GM19467 (cell line): ENCODE data around the gene GDA.

Source experiments
- ATAC-seq: cut with Tn5 transposase; IDR thresholded peaks from one replicate; pipeline ENCODE4 v1.9.1; 2021; ENCODE audit warnings: mild to moderate bottlenecking, moderate library complexity; ENCODE audit not compliant: unreplicated experiment

The GDA gene

DNA sequence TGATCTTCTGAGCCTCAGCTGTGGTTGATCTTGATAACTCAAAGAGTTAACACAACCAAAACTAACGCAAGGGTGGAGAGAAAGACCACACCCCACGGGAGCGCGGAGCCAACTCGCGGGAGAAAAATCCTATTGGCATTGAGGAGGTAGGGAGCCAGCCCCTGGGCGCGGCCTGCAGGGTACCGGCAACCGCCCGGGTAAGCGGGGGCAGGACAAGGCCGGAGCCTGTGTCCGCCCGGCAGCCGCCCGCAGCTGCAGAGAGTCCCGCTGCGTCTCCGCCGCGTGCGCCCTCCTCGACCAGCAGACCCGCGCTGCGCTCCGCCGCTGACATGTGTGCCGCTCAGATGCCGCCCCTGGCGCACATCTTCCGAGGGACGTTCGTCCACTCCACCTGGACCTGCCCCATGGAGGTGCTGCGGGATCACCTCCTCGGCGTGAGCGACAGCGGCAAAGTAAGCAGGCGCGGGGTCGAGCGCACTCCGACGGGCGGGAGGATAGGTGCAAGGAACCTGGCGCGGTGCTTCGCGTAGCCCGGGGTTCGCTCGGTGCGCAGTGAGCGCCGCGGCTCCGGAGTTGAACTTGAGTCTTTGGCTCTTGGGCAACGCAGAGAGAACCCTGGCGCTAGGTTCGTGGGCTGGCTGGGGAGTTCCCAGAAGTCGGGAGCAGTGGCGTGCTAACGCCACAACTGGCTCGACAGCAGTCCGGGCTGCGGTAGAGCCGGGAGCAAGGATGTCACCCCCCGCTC lies at the start of gene GDA:
GDA (plus strand) TSS at position 210 of the 745 bp plus-strand sequence; CDS start at position 330, 120 bp downstream.
- no peak for ATAC-seq

DNA sequence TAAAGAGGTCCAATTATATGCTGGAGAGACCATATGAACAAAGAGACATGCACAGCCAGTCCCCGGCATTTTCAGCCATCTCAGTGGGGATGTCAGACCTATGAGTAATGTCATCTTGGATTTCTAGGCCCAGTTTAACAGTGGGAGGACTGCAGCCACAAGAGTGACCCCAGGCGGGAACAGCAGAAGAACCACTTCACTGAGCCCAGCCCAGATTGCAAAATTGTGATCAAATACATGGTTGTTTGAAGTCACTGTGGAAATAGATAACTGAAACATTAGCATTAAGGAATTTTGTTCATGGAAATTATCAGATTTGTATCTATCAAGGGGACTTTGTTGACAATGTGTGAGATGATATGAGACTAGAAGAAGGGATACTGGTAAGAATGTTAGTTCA lies 46.7 kb upstream of the GDA start:
- no peak for ATAC-seq

DNA sequence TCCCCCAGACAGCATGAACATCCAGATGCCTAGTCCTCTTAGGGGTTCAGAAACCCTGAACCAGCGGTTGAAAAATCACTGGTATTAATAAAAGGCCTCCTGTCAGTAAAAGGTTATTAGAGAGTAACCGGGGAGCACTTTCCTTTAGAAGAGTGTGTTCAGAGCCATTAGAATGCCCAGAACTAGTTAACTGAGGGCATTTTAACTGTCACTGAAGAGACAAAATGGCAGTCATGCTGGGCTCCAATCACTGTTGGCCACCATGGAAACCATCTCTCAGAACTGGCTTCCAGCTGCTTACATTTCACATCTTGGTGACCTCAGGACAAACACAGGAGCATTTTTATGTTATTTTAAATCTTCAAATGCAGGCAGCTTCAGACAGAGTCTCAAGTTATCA lies 36.2 kb upstream of the GDA start:
- no peak for ATAC-seq

DNA sequence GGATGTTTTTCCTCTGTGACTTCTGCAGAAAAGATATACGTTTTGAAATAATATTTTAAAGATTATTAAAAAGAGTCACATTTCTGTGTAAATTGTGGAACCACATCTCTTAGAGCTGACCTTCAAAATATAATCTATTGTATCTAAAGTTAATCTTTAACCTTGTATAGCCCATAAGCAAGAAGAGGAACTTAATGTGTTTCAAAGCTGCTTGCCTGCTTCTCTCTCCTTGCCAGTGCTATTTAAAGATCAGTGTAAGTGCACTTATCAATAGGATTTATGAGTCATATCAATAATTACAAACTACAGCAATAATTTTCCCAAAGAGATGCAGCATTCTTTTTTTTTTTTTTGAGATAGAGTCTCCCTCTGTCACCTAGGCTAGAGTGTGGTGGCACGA lies 29.4 kb upstream of the GDA start:
- ATAC-seq = no peak

DNA sequence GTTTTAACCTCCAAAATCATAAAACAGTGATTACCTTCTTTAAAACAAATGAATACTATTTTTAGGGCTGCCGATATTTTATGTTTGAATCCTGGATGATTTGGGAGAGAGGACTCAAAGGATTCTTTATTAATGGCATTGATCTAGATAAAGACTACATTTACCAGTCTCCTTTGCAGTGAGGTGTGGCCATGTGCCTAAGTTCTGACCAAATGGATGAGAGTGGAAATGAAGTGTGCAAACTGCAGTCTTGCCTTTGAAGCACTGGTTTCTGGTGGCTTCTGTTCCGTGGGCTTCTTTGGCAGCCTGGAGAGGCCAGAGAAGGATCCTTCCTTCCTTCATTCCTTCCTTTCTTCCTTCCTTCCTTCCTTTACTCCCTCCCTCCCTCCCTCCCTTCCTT lies 24.3 kb upstream of the GDA start:
- ATAC-seq = no peak

DNA sequence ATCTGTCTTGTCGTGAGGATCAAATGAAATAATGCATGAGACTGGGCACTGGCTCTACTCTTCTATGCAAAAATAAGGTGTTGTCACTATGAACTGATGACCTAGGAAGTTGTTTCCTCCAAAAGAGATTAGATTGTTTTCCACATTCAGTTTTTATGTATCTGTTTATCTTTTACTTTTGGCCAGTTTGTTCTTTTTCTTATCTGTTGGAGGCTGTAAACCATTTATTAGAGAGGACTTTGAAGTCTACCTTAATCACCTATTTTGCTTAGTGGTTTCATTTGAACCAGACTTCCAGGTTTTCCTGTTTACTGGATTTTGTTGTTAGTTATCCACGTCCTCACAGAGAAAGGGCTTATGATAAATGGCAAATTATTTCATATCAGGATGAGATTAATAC lies 21.5 kb upstream of the GDA start:
- no peak for ATAC-seq

DNA sequence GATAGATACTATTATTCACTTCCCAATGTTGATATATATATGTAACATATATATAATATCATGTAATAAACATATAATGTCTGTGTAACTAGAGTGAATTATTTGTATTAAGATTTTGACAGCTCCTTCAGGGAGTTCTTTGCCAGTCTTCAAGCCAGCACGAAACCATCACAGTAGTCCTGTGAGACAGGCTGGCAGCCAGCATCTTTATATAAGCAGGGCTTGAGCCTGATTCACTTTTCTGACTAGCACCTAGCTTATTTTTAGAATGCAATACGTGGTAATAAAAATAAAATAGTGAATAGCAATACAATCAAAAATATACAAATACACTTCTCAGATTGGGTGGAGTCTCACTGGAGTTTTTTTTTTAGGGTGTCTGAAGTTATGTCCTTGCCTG lies 20.7 kb upstream of the GDA start:
- no peak for ATAC-seq

DNA sequence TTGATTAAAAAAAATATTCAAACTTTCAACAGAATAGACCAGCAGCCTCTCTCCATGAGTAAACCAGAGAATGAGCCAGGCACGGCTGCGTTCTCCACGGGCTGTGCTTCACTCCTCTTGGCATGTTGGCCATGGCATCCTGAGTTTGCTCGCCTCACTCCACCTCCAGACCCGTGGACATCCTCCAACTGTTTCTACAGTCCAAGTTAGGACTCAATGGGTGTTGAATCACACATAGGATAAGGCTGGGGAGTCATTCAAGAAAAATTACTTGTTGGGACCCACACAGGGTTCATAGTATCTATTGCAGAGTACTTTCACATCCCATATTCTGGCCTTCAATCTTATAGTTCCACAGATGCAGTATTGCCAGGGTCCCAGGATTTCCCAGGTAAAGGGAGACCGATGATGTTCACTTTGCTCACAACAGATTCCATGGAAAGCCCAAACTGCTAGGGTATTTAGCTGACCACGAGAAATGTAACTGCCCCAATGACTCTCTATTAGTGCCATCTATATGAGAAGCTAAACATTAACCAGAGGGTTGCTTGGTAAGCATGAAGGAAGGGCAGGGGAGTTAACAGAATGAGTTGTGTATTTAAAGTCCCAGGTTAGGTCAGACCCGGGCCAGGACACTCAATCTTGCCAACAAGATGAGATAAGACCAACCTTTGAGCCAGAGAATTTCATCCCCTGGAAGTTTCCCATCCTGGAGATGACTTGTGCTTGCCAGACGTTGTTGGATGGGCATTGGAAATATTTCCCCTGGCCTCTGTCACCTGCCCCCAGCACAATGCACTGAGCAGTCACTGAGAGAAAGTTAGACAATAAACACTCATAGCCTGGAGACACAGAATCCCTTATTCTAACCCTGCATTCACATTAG lies 19.7 kb upstream of the GDA start:
- no peak for ATAC-seq

DNA sequence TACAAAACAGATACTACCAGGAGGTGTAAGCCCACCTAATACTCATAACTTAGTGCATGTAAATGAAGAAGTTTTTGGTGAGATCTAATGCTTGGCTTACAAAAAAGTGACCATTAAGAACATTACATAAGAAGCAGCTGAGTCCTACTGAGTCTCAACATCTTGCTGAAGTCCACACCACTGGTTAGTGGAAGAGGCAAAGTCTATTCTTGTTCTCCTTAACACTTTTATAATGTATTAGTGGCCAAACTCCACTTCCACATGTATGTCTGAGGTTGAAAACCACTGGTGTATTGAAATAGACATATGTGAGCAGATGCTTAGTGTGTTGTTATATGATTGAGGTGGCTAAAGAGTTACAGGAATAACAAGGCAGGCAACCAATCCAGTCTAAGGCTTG lies 18.9 kb upstream of the GDA start:
- ATAC-seq = no peak

DNA sequence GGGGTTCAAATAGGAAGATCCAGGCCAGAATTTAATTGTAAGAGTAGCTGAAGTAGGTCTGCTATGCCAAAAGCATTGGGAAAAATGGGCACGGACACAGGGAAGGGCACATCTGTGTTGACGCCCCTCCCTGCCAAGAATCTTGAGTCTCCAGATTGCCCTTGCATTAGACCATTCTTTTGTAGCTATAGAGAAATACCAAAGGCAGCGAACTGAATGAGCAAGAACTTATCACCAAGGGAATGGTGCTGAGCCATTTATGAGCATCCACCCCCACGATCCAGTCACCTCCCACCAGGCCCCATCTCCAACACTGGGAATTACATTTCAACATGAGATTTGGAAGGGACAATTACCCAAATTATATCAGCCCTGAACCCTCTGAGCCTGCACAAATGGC lies 18.0 kb upstream of the GDA start:
- ATAC-seq = no peak

DNA sequence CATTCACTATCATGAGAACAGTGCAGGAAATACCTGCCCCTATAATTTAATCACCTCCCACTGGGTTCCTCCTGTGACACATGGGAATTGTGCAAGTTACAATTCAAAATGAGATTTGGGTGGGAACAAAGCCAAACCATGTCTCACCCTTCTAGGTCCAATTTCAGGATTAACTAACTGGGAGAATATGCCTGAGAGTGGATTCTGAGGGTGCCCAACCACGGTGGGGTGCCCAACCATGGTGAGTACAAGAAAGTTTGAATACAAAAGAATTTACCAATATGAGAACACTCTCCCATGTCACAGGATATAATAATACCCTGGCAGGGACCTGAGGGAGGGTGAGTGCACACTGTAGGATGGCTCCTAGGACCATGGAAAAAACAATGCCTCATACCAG lies 17.2 kb upstream of the GDA start:
- no peak for ATAC-seq

DNA sequence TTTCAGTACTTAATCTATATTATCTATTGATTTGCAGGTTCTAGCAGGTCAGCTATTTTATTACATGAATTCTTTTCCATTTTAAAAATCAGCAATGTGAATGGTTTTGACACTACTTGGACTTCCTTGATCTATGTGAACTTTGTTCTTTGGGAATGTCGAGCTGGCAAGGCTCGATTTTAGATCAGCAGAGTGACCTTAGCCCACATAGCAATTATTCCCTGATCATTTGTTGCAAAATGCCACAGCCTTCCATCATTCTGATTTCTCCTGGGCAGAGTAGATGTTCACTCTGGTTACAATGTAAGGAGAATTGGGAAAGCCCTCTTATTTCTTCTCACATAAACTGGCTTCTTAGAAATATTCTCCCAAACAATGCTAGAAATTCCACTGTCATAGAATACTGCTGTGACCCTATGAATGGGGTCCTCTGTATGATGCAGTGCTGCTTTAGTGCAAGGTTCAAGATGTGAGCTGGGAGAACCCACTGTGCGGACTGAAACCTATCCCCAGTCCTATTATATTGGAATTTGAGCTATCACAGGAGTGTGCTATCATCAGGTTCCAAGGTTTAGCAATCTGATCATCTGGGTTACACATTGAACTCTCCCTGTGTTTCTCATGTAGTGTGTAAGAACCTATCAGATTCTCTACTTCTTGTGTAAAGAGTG lies 15.7 kb upstream of the GDA start:
- ATAC-seq = no peak

DNA sequence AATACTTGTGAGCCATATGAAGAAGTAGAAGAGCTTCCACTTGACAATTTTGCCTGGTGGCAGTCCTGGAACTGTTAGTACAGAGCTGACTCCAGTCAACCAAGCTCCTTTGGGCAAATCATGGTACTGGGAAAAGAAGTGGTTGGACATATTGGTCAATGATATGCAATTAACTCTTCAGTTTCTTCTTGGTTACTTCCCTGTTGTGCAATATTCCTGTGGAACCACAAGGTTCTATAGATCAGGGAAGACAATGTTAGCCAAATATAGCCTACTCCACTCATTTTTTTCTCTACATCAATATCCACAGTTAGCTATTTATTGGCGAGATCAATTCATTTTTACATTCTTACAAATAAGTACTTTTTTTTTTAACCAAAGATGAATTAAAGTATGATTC lies 14.4 kb upstream of the GDA start:
- no peak for ATAC-seq

DNA sequence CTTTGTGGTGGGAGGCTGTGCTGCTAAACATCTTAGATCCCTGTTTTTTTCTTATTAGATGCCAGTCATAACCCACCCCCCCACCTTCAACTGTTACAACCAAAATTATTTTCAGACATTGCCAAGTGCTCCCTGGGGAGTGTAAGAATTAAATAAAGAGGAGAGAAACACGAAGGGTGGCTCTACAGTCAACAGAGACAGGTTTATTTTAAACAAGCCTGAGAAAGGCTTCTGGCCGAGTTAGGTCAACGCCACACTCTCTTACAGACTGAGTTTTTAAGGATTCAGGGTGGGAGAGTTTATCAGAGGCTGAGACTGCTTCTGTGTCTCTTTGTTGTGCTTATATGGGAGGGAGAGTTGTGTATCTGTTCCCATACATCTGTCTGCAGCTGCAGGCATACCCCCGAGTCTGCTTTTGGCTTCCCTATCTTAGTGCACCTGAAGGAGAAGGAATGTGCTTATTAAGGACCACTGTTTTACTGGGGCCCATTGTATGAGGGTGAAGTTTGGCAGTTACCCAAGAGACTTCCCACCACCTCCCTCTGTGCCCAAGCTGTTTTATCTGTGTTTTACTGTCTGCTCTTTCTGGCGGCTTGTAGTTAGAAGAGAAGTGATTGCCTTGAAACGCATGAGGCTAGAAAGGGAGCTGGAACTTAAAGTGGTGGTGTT lies 11.4 kb upstream of the GDA start:
- ATAC-seq = no peak

DNA sequence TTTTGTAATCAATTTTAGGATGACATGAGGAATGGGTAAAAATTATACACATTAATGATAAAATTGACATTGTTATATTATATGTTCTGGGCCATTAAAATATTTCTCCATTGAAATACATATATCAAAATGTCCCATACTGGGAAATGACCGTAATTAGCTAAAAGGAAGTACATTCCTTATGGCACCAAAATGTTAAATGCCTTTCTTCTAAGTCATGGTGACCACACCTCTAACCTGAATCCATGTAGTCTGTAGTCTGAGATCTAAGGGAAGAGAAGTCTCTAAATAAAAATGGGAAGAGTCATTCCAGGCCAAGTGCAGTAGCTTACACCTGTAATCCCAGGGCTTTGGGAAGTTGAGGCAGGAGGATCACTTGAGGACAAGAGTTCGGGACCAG lies 10.0 kb upstream of the GDA start:
- ATAC-seq = no peak

DNA sequence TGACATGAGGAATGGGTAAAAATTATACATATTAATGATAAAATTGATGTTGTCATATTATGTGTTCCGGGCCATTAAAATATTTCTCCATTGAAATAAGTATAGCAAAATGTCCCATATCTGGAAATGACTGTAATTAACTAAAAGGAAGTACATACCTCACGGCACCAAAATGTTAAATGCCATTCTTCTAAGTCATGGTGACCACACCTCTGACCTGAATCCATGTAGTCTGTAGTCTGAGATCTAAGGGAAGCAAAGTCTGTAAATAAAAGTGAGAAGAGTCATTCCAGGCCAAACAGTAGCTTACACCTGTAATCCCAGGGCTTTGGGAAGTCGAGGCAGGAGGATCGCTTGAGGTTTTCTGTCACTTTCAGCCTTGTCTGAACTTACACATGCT lies 8.7 kb upstream of the GDA start:
- no peak for ATAC-seq

DNA sequence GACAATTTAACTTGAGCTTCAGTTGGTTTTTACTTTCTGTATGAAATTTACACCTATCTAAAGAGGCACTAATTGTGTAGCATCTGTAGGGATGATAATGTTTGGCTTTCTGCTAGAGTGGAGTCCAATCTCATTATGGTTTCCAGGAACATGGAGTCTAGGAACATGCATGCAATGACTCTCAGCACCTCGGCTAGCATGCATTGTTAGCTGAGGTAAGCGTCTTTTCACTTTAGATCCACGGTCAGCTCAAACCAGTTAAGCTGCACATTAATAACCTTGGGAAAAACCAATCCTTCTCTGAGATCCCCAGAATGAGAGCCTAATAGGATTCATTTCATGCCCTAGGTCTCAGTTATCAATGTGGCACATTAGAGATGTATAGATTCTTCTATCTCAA lies 7.8 kb upstream of the GDA start:
- ATAC-seq = no peak

DNA sequence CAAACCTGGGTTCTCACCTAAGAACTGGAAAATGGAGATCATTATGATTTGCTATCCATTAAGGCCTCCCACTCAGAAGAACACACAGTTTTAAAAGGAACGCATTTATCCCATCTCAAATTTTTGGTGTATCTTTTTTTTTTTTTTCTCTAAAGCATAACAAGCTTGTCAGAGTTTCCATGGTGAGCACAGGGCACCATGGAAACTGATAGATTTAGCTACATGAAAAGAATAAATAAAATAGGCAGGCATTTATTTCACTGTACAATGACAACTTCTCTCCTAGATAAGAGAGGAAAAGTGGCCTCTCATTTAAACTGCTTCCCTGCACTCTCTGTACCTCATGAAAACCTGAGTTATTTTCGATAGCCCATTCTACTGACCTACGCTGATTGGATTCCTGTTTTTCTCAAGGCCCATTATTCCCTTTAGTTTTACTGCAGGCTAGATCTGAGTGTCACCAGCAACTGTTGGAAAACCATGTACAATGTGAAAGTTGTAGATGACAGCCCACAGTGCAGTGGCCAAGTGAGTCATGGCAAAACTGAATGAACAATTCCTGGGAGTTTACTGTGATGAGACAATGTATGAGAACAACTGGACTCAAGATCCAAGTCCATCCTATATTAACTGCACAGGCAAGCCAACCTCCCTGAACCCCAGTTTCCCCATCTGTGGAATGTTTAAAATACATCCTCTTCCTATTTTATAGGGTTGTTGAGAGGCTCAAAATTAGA lies 4.3 kb upstream of the GDA start:
- no peak for ATAC-seq

DNA sequence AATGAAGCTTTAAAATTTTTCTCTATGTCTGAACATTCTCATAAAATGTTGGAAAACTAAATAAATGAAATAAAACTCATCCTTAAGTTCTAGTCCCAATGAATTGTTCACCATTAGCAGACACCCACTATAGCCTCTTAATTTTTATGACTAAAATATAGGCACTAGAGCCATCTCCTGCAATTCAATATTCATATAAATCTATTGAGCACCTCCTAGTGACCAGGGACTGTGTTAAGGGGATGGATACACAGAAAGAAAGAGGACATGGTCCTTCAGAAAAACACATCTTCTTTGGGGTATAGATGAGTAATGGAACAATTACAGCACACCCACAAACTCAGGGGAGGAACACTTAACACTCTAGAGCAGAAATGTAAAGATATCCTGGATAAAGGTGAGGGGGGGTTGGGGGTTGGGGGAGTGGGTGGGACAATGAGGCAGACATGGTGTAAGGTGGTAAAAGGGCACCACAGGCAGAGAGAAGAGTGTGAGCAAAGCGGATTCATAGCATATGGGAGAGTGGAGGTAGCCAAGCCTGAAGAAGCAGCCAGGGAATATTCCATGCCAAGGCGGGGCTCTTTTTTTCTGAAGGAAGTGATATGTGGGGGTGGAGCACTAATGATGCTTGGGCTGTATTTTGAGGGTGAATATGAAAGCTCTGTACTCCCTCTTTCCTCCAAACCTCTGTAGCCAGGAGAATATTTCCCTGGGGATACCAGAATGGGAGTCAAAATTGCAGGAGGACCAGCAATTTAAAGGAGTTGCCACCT lies 3.3 kb upstream of the GDA start:
- ATAC-seq = no peak

DNA sequence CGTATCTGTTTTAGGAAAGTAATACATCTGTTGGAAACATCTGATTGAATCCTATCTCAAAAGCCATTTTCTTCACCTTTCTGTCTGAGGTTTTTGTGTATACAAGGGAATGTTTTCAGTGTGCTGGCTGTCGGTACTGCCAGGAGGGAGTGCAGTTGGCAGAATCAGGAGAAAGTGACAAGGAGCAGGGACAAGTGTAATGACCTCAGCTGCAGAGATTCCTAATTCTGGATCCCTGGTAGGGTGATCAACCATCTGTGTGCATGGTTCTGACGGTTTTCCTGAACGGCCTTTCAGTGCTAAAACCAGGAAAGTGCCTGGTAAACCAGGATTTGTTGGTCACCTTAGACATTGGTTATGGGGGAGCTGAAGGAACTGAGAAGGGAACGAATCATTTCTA lies 1.6 kb upstream of the GDA start:
- no peak for ATAC-seq
